ENCODE measurements around the gene TNS3.

DNA sequence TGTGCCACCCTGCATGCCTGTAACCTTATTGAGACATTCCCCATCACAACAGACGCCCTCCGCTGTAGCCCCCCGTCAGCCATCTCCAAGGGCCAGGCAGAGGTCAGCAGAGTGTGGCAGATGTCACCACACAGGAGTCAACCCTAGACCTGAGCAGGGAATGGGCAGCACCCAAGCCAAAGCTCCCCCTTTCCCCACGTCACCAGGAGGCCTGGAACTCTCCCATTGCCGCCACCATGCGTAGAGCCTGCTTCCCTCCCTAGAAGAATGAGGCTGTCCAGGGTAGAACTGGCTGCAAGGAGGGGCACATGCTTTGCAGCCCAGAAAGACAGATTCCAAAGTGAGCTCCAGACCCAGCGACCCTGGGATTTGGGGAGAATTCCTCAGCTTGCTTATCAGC is 342.9 kb downstream of the TNS3 start:
- no peak for TF ChIP-seq RAD21 (IDR thresholded peaks at IDR 0.05; ENCODE audit: insufficient read depth, low read depth, low read length)
- no peak for TF ChIP-seq TCF7 (IDR thresholded peaks at IDR 0.05; ENCODE audit: borderline replicate concordance)
- no peak for TF ChIP-seq SPI1 (IDR thresholded peaks at IDR 0.05; ENCODE audit: borderline replicate concordance, insufficient read depth, low read depth, low read length)
- TF ChIP-seq JUNB (IDR thresholded peaks at IDR 0.05): no peak
- TF ChIP-seq, protein P1, sequence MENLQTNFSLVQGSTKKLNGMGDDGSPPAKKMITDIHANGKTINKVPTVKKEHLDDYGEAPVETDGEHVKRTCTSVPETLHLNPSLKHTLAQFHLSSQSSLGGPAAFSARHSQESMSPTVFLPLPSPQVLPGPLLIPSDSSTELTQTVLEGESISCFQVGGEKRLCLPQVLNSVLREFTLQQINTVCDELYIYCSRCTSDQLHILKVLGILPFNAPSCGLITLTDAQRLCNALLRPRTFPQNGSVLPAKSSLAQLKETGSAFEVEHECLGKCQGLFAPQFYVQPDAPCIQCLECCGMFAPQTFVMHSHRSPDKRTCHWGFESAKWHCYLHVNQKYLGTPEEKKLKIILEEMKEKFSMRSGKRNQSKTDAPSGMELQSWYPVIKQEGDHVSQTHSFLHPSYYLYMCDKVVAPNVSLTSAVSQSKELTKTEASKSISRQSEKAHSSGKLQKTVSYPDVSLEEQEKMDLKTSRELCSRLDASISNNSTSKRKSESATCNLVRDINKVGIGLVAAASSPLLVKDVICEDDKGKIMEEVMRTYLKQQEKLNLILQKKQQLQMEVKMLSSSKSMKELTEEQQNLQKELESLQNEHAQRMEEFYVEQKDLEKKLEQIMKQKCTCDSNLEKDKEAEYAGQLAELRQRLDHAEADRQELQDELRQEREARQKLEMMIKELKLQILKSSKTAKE (IDR thresholded peaks at IDR 0.05; ENCODE audit: low read depth, poor library complexity, severe bottlenecking): no peak
- TF ChIP-seq SRF (IDR thresholded peaks at IDR 0.05; ENCODE audit: low read depth in 2 of 2, low read length in 2 of 2): no peak
- TF ChIP-seq SIX5 (IDR thresholded peaks at IDR 0.05; ENCODE audit: low read depth, low read length, severe bottlenecking): no peak
- TF ChIP-seq SMC3 (IDR thresholded peaks at IDR 0.05; ENCODE audit: borderline replicate concordance, low read length): no peak

Data from GM12878 (cell line).